GM12801 (cell line): ENCODE results near the gene PSMB5.

Experiments
- TF ChIP-seq, protein P1 (sequence below): IDR thresholded peaks from one replicate; pipeline ENCODE4 v1.5.1; 2011; ENCODE audit warnings: control low read depth; ENCODE audit not compliant: insufficient read length; ENCODE audit errors: extremely low read depth

Gene PSMB5

DNA sequence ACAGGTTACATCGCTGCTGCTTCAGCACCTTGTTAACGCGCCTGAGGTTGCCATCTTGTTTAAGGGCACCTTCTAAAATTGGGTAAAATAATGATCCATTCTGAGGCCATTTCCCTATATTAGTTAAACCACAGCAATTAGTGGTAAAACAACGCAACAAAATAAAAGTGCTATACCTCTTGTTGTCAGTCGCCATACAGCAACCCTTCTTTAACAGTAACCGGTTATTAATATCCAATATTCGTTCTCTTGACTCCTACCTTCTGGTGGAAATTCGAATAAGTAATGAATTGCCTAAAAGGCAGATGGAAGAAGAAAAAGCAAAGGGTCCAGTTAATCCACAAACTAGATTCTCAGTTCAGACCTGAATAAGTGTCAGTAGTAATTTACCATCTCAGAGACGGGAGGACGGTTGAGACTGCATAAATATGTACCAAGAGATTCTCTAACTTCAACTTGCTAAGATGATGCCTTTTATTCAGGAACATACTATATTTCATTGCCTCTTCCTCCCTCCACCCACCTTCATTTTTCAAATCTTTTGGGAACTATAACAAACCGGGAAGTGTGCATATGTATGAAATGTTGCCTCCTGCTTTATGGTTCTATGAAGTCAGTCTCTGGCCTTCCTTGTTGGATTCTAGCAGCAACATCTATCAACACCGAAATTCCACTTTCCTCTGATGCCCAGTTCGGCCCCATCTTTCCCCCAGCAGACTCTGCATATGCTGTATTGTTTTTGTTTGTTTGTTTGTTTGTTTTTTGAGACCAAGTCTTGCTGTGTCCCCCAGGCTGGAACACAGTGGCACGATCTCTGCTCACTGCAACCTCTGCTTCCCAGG lies 824 bp upstream of the PSMB5 start:
- TF ChIP-seq, protein P1, sequence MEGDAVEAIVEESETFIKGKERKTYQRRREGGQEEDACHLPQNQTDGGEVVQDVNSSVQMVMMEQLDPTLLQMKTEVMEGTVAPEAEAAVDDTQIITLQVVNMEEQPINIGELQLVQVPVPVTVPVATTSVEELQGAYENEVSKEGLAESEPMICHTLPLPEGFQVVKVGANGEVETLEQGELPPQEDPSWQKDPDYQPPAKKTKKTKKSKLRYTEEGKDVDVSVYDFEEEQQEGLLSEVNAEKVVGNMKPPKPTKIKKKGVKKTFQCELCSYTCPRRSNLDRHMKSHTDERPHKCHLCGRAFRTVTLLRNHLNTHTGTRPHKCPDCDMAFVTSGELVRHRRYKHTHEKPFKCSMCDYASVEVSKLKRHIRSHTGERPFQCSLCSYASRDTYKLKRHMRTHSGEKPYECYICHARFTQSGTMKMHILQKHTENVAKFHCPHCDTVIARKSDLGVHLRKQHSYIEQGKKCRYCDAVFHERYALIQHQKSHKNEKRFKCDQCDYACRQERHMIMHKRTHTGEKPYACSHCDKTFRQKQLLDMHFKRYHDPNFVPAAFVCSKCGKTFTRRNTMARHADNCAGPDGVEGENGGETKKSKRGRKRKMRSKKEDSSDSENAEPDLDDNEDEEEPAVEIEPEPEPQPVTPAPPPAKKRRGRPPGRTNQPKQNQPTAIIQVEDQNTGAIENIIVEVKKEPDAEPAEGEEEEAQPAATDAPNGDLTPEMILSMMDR, result no peak

DNA sequence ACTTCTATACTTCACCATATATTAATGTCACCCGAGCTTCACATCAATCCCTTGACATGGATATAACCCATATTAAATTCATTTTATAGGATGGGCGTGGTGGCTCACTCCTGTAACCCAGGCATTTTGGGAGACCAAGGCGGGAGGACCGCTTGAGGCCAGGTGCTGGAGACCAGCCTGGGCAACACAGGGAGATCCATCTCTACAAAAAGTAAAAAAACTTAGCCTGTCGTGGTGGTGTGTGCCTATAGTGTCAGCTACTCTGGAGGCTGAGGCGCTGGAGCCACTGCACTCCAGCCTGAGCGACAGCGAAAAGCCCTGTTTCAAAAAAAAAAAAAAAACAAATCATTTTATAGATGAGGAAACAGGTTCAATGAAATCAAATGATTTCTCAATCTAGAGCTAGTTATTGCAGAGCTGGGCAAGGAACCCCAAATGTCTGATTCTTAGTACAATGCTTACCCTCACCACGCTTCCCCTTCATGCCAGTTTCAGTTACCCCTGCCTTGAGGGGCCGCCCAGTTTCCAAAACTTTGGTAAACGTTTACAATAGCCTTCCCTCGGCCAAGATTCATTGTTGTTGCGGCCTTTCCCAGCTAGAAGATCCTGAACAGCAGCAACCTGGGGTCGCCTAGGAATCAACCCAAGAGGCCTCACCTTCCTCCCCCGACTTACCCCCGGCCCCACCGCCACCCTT lies 751 bp downstream of the PSMB5 start:
- TF ChIP-seq, protein P1, result no peak

DNA sequence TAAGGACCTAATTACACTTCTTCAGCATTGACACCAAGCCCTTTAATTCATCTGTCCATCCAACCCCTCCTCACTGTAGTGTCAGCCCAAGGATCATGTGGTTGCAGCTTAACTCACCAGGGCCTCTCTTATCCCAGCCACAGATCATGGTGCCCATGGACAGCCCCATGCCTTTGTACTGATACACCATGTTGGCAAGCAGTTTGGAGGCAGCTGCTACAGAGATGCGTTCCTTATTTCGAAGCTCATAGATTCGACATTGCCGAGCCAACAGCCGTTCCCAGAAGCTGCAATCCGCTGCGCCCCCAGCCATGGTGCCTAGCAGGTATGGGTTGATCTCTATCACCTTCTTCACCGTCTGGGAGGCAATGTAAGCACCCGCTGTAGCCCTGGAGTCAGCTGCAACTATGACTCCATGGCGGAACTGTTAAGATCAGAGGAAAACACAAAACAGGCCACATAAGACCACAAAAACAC lies 1.4 kb downstream of the PSMB5 start:
- TF ChIP-seq, protein P1, result no peak

DNA sequence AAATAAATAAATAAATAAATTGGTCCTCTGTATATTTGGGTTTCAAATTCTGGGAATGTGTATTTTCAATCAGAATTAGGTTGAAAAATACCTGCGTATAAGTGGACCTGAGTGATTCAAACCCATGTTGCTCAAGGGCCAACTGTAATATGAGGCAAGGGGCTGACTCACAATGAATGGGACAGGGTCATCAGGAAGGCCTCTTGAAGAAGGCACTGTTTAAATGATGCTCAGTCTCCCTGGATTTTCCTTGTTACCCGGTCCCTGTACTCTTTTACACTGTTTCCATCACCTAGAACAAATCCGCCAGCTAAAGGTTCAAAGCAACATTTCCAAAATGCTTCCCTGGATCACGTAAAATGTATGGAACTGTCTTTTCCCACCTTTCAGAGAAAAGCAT lies 3.8 kb downstream of the PSMB5 start:
- TF ChIP-seq, protein P1, result no peak

DNA sequence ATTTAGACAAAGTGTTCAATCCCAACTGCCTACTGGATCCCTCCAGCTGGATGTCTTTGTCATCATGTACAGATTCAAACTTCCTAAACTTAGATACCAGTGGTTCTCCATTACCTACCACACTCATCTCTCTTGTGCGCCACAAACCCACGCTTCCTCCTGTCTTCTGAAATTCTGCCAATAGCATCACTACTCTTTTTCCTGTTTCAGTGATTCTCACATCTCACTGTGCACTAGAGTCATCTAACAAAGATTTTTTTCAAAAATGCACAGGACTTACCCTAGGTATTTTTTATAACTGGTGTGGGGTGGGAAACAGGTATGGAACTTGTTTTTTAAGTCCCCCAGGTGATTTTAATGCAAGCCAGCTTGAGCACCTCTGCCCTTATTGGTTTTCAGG lies 5.9 kb downstream of the PSMB5 start:
- TF ChIP-seq, protein P1, result no peak

DNA sequence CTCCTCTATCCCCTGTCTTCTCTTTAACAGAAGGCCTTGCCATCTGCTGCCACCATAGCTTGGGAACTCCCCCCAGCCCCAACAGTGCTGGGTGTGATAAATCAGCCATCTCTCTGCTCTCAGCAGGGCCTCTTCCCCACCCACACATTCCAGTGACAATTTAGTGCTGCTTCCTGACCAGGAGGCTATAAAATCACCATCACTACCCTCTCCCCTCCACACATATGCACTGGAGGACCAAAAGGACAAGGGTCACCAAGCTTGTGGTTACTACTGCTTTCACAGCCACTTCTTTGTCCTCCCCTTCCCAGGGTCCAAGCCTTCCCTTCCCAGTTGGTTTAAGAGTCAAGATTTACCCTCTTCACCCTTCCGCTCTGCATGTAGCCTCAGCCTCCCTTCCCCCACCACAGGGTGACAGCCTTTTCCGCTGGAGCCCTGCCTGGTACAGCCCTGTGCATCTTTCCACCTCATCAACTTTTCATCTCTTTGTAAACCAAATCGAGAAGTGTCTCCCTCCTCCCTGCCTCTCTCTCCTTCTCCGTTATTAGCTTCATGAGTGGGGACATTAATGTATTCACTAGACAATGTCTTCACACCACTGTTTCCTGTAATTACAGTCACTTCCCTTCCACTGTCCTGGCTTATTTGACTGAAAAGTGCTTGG lies 9.4 kb downstream of the PSMB5 start:
- TF ChIP-seq, protein P1, result no peak

DNA sequence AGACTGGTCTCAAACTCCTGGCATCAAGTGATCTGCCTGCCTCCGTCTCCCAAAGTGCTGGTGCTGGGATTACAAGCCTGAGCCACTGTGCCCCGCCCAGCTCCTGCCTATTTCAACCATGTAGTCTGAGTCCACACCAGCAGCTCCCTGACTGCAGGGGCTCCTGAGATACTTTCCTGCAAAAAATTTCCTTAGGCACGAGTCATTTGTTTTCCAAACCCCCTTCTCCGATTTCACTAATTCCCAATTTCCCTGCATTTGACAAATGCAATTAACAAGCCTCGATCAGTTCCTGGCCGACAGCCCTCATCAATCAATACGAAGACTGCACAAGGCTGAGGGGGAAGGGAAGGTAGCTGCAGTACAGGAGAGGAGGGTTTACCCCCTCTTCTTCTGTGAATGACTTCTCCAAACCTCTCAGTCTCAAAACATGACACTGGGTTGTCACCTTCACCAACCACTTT lies 10.1 kb downstream of the PSMB5 start:
- TF ChIP-seq, protein P1, result no peak
